PC-3 (cell line): ENCODE data around the gene CCNY.

Experiments
- CTCF ChIP-seq: fragments of 300-600 bp; sonication (generic); conservative IDR thresholded peaks from 2 replicates; pipeline ENCODE4 v1.5.1; 2017; ENCODE audit warnings: antibody characterized with exemption, low read depth, mild to moderate bottlenecking, low read length
- EZH2 ChIP-seq: fragments of 300-600 bp; sonication (generic); IDR thresholded peaks from one replicate; pipeline ENCODE4 v1.6.1; 2017; ENCODE audit warnings: antibody characterized with exemption, mild to moderate bottlenecking, low read length; ENCODE audit not compliant: unreplicated experiment
- EZH2phosphoT487 ChIP-seq: fragments of 300-600 bp; sonication (generic); IDR thresholded peaks from 2 replicates; pipeline ENCODE4 v1.6.1; 2018; ENCODE audit warnings: mild to moderate bottlenecking, antibody characterized with exemption, low read length, borderline replicate concordance

GRCh38 chr10:35562427-35562826 lies 226.1 kb downstream of the CCNY start:
- no peak for TF ChIP-seq CTCF
- TF ChIP-seq EZH2: no peak
- TF ChIP-seq EZH2phosphoT487: no peak
